ES-I3 (cell line): ENCODE measurements around the gene CHRNA10.

Source experiments
- H3K36me3 ChIP-seq: 2 replicates; pipeline ENCODE4 v1.6.1; 2013; ENCODE audit warnings: mild to moderate bottlenecking, low read length, control low read depth, moderate library complexity; ENCODE audit not compliant: insufficient read depth
- H3K4me1 ChIP-seq: 2 replicates; pipeline ENCODE4 v1.6.1; 2013; ENCODE audit warnings: mild to moderate bottlenecking, control low read depth, low read length; ENCODE audit not compliant: insufficient read depth
- H3K9ac ChIP-seq: 2 replicates; pipeline ENCODE4 v1.6.1; 2013; ENCODE audit warnings: low read depth, mild to moderate bottlenecking, low read length, moderate library complexity
- H3K9me3 ChIP-seq: 2 replicates; pipeline ENCODE4 v1.6.1; 2013; ENCODE audit warnings: mild to moderate bottlenecking, low read length, moderate library complexity; ENCODE audit not compliant: control insufficient read depth, insufficient read depth

Gene CHRNA10, protein sequence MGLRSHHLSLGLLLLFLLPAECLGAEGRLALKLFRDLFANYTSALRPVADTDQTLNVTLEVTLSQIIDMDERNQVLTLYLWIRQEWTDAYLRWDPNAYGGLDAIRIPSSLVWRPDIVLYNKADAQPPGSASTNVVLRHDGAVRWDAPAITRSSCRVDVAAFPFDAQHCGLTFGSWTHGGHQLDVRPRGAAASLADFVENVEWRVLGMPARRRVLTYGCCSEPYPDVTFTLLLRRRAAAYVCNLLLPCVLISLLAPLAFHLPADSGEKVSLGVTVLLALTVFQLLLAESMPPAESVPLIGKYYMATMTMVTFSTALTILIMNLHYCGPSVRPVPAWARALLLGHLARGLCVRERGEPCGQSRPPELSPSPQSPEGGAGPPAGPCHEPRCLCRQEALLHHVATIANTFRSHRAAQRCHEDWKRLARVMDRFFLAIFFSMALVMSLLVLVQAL

DNA sequence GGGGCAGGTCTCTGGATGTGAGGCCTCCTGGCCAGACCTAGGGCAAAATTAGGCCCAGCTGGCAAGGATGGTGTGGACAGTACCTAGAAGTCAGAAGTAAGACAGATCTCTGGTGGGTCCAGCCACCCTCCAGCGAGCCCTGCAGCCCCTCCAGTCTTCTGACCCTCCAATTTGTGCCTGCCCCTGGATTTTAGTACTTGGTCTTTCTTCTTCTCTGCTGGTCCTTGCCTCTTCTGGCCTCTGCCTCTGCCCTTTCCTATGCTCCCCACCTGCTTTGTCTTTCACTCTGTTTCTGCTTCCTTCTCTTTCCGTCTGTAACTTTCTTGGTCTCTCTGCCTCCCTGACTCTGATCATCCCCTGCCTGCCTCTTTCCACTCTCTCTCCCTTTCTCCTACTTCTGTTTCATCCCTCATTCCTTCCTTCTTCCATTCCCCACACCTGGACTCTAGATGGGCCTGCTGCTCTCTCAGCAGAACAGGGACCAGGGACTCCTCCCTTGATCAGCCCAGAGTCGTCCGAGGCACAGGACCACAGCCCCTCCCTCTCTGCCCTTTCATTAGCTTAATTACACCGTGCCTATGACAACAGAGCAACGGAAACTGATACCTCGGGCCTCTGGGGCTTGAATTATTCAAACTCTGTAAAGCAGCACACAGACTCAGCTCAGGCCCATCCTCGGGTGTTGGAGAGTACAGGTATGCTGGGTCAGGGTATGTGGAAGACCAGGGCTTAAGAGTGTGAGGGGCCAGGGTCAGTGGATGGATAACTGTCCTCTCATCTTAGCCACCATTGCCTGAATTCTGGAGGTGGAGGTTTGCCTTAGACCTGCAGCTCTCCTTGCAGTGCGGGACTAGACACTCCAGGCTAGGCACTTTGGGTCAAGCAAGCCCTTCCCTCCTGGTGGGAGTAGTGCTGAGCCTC, at the start of gene CHRNA10:
Gene CHRNA10, minus strand, starts transcription at position 51 of the 921 bp plus-strand sequence. CDS start 72 bp downstream, outside the sequence.
- Histone ChIP-seq H3K36me3 (peaks cover 21% of the 10 kb centered on the region), H3K4me1 (no peaks in the 10 kb centered on the region), H3K9me3 (no peaks in the 10 kb centered on the region; the same call in 1 of the 2 replicates), H3K9ac (no peak within 1 kb of the TSS)

DNA sequence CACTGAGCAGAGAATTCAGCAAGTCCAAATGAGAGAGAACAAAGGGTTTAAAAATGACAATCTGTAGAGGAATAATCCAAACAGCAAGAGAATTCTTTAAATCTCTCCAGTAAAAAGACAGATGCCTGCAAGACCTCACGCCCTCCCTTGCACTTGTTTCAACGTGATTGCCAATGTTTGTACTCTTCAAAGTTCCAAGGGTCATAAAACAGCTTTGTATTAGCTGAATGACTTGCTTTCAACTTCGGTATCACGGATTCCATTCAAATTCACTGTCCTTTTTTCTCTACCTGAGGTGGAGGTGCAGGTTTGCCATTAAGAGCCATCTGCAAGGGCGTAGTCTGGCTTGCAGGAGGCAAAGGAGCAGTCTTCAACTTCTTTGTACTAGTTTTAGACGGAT, 41.1 kb upstream of the CHRNA10 start:
- Histone ChIP-seq H3K9me3 (no peaks in the 10 kb centered on the region), H3K9ac (no peak overlapping the region), H3K36me3 (peaks cover 35% of the 10 kb centered on the region), H3K4me1 (peaks cover 7% of the 10 kb centered on the region)

DNA sequence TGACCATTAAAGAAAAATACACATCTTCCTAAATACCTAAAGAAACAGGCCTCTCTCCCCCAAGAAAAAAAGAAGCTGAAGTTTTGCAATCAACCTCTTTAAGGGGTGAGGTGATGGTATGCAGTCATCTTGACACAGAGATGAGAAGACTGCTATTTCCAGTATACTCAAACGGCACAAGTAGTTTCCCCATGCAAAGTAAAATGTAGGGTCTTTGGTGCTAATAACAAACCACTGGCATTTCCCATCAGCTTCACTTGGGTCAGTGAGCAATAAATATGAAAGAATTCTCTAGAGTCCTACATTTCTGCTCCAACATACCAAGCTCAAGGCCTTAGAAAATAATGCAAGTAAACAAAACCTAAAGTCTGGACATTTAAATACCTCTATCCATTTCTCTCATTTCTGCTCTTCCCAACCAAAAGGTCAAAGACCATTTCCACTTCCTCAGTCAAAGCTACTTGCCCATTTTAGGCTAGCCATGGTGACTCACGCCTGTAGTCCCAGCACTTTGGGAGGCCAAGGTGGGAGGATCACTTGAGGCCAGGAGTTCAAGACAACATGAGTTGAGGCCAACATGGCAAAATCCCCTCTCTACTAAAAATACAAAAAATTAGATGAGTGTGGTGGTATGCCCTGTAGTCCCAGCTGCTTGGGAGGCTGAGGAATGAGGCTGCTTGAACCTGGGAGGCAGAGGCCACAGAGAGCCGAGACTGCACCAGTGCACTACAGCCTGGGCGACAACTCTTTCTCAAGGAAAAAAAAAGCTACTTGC, 39.5 kb upstream of the CHRNA10 start:
- Histone ChIP-seq H3K36me3 (peaks cover 21% of the 10 kb centered on the region), H3K9me3 (no peaks in the 10 kb centered on the region), H3K9ac (no peak overlapping the region), H3K4me1 (peaks cover 7% of the 10 kb centered on the region)

DNA sequence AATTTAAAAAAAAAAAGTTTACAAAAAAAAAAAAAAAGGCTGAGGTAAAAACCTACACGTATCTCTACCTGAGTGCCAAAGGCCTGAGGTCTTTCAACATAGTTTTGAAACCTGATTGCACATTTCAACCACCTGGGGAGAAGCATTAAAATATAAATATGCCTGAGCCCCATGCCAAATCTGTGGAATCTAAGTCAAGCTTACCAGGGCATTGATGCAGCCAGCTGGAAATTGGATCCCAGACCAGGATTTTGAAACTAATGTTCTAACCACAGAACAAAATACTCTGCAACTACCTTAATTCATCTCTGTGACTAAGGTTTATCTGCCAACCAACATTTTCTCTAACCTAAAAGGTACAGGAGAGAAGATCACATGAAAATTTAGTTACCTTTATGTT, 38.8 kb upstream of the CHRNA10 start:
- peaks cover 17% of the 10 kb centered on the region for H3K36me3 ChIP-seq
- H3K9me3 ChIP-seq = no peaks in the 10 kb centered on the region
- peaks cover 7% of the 10 kb centered on the region for H3K4me1 ChIP-seq
- no peak overlapping the region for H3K9ac ChIP-seq

DNA sequence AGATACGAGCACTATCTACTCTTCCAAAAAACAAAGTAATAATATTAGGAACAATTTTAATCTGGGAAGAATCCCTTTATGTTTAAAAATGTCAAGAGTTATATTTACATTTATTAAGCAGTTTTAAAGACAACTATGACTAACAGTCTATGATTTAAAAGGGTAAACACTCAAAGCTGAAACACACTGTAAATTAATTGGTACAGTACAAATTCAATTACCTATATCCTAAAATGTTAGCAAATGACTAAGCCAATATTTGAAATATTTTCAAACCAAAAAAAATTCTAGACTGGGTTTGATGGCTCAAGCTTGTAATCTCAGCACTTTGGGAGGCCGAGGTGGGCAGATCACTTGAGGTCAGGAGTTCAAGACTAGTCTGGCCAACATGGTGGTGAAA, 36.0 kb upstream of the CHRNA10 start:
- H3K9me3 ChIP-seq = no peaks in the 10 kb centered on the region
- no peak overlapping the region for H3K9ac ChIP-seq
- H3K36me3 ChIP-seq = peaks cover 7% of the 10 kb centered on the region
- peaks cover 7% of the 10 kb centered on the region for H3K4me1 ChIP-seq

DNA sequence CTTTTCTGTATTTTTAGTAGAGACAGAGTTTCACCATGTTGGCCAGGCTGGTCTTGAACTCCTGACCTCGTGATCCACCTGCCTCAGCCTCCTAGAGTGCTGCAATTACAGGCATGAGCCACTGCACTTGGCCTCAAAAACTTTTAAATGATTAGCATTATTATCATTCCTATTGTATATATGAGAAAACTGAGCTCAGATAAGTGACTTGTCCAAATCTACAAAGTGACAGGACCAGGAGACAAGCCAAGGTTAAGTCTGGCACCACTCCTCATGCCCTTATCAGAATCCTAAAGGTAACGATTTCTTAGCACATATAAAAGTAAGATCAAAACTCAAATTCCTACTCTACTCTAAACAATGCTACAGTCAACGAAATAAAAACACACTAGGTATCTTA, 32.2 kb upstream of the CHRNA10 start:
- H3K36me3 ChIP-seq = peaks cover 19% of the 10 kb centered on the region

DNA sequence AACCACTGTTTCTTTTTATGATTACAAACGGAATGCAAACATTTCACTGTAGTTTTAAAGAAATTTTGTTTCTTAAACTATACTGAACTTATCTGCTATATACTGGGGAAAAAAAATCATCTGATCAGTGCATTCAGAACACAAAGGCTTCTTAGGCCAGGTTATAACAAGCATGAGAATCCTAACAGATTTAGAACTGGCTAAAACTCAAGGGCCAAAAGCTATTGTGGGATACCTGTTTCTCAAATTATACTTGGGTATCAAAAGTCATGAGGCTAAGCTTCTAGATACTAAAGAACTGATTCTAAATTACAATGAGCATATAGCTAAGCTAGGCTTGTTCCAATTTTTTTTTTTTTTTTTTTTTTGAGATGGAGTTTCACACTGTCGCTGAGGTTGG, 29.7 kb upstream of the CHRNA10 start:
- Histone ChIP-seq H3K36me3 (peaks cover 24% of the 10 kb centered on the region), H3K9ac (no peak overlapping the region), H3K9me3 (no peaks in the 10 kb centered on the region), H3K4me1 (no peaks in the 10 kb centered on the region)

More for the DNA sequence above, 32.2 kb upstream of the CHRNA10 start:
- Histone ChIP-seq H3K4me1 (no peaks in the 10 kb centered on the region), H3K9me3 (no peaks in the 10 kb centered on the region), H3K9ac (no peak overlapping the region)

DNA sequence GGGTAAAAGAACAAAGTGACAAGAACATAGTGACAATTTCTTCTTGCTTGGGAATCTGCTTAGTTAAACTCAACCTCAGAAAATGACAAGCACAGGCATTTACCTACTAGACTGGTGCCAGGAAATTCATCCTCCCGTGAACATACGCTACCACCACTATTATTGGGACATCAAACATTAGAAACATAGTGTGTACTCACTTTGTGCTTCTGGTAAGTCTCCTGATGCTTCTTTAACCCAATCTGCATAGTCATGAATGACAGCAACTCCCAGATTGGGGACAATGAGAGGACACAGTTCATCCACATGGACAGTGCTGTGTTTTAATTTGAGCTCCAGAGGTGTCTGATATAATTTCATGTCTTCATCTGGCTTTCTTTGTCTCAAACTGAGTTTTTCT, 29.2 kb upstream of the CHRNA10 start:
- no peaks in the 10 kb centered on the region for H3K4me1 ChIP-seq
- H3K36me3 ChIP-seq = peaks cover 26% of the 10 kb centered on the region
- no peaks in the 10 kb centered on the region for H3K9me3 ChIP-seq
- H3K9ac ChIP-seq = no peak overlapping the region

DNA sequence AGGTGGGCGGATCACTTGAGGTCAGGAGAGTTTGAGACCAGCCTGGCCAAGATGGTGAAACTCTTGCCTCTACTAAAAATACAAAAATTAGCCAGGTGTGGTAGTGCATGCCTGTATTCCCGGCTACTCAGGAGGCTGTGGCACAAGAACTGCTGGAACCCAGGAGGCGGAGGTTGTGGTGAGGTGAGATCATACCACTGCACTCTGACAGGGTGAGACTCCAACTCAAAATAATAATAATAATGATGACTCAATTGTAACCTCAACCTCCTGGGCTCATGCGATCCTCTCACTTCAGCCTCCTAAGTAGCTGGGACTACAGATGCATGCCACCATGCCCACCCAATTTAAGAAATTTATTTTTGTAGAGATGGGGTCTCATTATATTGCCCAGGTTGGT, 15.6 kb upstream of the CHRNA10 start:
- Histone ChIP-seq H3K4me1 (no peaks in the 10 kb centered on the region), H3K9ac (no peak overlapping the region), H3K9me3 (no peaks in the 10 kb centered on the region), H3K36me3 (peaks cover 34% of the 10 kb centered on the region)

DNA sequence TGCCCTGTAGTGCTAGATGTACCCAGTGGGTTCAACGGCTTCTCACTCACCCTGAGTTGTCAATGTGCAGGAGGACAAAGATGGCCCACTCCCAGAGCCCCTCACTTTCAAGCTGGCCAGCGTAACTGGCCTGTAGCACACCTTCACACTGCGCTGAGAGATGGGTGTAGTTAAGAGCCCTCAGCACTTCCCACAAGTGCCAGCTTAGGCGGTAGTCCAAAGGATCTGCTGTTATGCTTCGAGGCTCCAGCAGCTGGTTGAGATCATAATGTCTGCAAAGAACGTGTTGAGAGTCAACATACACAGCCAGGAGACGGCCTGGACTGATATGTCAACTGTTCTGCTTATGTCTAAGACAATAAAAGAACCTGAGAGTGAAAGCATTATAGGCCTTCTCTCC, 14.7 kb upstream of the CHRNA10 start:
- Histone ChIP-seq H3K4me1 (no peaks in the 10 kb centered on the region), H3K9ac (no peak overlapping the region), H3K9me3 (no peaks in the 10 kb centered on the region), H3K36me3 (peaks cover 39% of the 10 kb centered on the region)

DNA sequence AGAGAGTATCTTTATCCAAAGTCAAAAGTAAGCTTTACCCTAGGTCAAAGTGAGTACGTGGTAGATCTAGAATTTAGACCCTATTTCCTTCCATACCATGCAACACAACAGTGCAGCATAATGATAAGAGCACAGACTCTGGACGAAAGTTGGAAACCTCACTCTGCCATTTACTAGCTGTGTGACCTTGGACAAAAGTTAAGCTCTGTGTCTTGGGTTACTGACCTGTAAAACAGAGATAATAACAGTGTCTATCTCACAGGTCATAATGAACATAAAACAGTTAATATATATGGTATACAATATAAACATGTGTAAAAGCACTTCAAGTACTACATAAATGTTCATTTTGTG, 13.6 kb upstream of the CHRNA10 start:
- Histone ChIP-seq H3K36me3 (peaks cover 50% of the 10 kb centered on the region), H3K4me1 (no peaks in the 10 kb centered on the region), H3K9me3 (no peaks in the 10 kb centered on the region)

DNA sequence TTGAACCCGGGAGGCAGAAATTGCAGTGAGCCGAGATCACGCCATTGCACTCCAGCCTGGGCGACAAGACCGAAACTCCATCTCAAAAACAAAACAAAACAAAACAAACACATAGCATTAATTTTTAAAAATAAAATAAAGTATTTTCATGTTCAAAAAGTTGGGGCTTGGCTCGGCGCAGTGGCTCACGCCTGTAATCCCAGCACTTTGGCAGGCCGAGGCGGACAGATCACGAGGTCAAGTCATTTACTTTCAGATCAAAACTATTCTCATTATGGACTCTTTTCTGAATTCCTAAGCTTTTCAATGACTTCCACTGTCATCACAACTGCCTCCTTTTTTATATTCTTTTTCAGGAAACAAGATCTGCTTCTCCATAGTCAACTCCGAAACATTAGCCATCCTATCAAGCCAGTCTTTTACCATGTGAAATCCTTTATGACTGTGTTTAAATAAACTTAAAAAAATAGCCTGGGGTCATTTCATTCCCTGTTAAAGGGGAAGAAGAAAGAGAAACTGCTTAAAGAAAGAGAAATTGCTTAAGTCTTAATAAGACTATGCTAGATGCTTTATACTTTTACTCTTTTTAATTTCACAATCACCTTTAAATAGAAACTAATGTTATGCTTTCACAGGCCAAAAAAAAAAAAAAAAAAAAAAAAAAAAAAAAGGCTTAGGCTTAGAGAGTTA, 13.1 kb upstream of the CHRNA10 start:
- H3K36me3 ChIP-seq = peaks cover 55% of the 10 kb centered on the region

More for the DNA sequence above, 13.6 kb upstream of the CHRNA10 start:
- no peak overlapping the region for H3K9ac ChIP-seq

DNA sequence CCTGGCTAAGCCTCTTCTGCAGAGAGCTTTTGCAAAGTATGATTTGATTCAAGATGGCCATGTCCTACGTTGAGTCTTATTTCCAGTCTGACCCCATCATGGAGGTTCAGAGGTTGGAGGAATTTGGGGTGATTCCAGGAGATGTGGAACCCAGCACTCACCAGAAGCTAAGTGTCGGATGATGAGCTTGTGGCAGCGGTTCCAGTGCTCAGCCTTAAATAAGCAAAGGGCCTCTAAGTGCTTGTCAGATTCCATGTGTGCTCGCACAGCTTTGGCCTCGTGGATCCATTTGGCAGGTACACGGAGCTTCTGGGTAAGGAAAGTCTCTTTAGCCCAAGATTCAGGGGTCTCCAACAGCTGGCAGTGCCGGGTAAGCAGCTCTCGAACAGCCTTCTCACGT, 11.9 kb upstream of the CHRNA10 start:
- Histone ChIP-seq H3K36me3 (peaks cover 60% of the 10 kb centered on the region), H3K9ac (no peak overlapping the region), H3K9me3 (no peaks in the 10 kb centered on the region), H3K4me1 (no peaks in the 10 kb centered on the region)

More for the DNA sequence above, 13.1 kb upstream of the CHRNA10 start:
- no peak overlapping the region for H3K9ac ChIP-seq
- H3K4me1 ChIP-seq = no peaks in the 10 kb centered on the region
- no peaks in the 10 kb centered on the region for H3K9me3 ChIP-seq

DNA sequence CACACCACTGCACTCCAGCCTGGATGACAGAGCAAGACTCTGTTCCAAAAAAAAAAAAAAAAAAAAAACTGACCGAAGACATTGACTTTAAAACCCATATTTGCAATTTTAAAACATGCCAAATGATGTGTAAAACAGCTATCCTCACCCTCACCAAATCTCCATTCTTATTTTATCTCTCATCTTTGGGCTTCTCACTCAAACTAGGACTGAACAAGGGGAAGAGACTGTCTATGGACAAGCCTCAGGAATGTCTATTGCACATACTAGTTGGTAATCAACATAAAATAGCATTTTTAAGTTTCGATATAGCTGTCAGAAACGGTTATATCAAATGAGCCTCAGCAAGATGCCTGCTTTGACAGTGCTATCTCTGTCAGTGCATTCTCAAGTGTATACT, 7.9 kb upstream of the CHRNA10 start:
- Histone ChIP-seq H3K9ac (no peak overlapping the region), H3K4me1 (no peaks in the 10 kb centered on the region), H3K36me3 (peaks cover 68% of the 10 kb centered on the region), H3K9me3 (no peaks in the 10 kb centered on the region)
